Esophagus (tissue), 2 donors: ENCODE measurements around the gene EIF4G1. TPM values are rescaled to one million over a fixed set of nuclear protein-coding genes. Genes with fewer than 3 reads are reported as not detected.
A peak's percentile ranks its signal among the peaks of the same experiment; 100 is the strongest.
"Not testable (repeated sequence)": the region's sequence is repeated elsewhere in the genome, so short reads cannot be mapped to it uniquely, and the experiment has no call there.

Experiments used
- H3K27ac ChIP-seq, 2 donors: one replicate each; pipeline ENCODE4 v1.5.1; 2013; ENCODE audit warnings: low read depth in 2 of 2, mild to moderate bottlenecking in 2 of 2, inconsistent platforms in 1 of 2, low read length in 1 of 2, moderate library complexity in 1 of 2
- H3K27me3 ChIP-seq, 2 donors: one replicate each; pipeline ENCODE4 v1.6.1; 2013; ENCODE audit warnings: low read length in 2 of 2, control low read depth in 1 of 2, mild to moderate bottlenecking in 1 of 2; ENCODE audit not compliant: insufficient read depth in 2 of 2, control insufficient read depth in 1 of 2
- H3K36me3 ChIP-seq, 2 donors: one replicate each; pipeline ENCODE4 v1.6.1; 2013; ENCODE audit warnings: low read length in 1 of 2; ENCODE audit not compliant: control insufficient read depth in 2 of 2, insufficient read depth in 2 of 2
- H3K4me1 ChIP-seq, 2 donors: one replicate each; pipeline ENCODE4 v1.6.1; 2013; ENCODE audit warnings: low read length in 1 of 2; ENCODE audit not compliant: control insufficient read depth in 2 of 2, insufficient read depth in 2 of 2
- H3K4me3 ChIP-seq, 2 donors: one replicate each; pipeline ENCODE4 v1.5.1; 2013; ENCODE audit warnings: low read length in 2 of 2, mild to moderate bottlenecking in 2 of 2, low read depth in 1 of 2, moderate library complexity in 1 of 2
- H3K9me3 ChIP-seq, 2 donors: one replicate each; pipeline ENCODE4 v1.6.1; 2013; ENCODE audit warnings: mild to moderate bottlenecking in 2 of 2, low read depth in 1 of 2, low read length in 1 of 2, moderate library complexity in 1 of 2; ENCODE audit not compliant: control insufficient read depth in 2 of 2, insufficient read depth in 1 of 2
- WGBS, 2 donors: extraction: QIAGEN DNeasy Blood & Tissue Kit; methylation state at CpG; one replicate each; pipeline ENCODE4 v1.1.7; 2013; 5-methylcytosine and 5-hydroxymethylcytosine counted together
- polyA plus RNA-seq, 2 donors: library from polyadenylated mRNA; stranded (reverse); fragments of 200-250 nt; gene quantifications; one replicate each; pipeline ENCODE4 v1.2.3, GENCODE V29; 2013
- donor health status: healthy with polysubstance abuse.
- donor health status: Bipolar disorder and iron deficiency.

Gene EIF4G1
- polyA plus RNA-seq, 2 donors = 222 to 257 TPM

GRCh38 chr3:184337981-184338380, 23.6 kb downstream of the EIF4G1 start:
- Histone ChIP-seq H3K36me3 (peaks cover 5 to 23% of the 10 kb centered on the region in 2 donors), H3K4me1 (peaks cover 2 to 27% of the 10 kb centered on the region in 2 donors), H3K27ac (peak overlapping the region; percentile 98 to 99), H3K9me3 (peaks cover 0 to under 1% of the 10 kb centered on the region in 2 donors), H3K27me3 (no peaks in the 10 kb centered on the region), H3K4me3 (no peak overlapping the region)
- 56 to 65% methylated on average over 7 of the region's 7 CpGs for WGBS, 2 donors

- Histone ChIP-seq H3K36me3 (peaks cover 5 to 21% of the 10 kb centered on the region in 2 donors), H3K27me3 (no peaks in the 10 kb centered on the region), H3K27ac (peak overlapping the region; percentile 98 to 99), H3K4me1 (peaks cover 2 to 27% of the 10 kb centered on the region in 2 donors), H3K4me3 (no peak overlapping the region), H3K9me3 (peaks cover 0 to 2% of the 10 kb centered on the region in 2 donors)
- 13 to 18% methylated on average over 36 to 37 of the region's 37 CpGs for WGBS, 2 donors
These were observed 24.1 kb downstream of the EIF4G1 start for GRCh38 chr3:184338511-184338945.

GRCh38 chr3:184339001-184339400, 24.6 kb downstream of the EIF4G1 start:
- no peaks in the 10 kb centered on the region for H3K27me3 ChIP-seq
- WGBS, 2 donors = 34 to 54% methylated on average over 8 of the region's 8 CpGs
- peaks cover 2 to 27% of the 10 kb centered on the region in 2 donors for H3K4me1 ChIP-seq
- H3K36me3 ChIP-seq = peaks cover 5 to 18% of the 10 kb centered on the region in 2 donors
- H3K9me3 ChIP-seq = peaks cover 0 to 2% of the 10 kb centered on the region in 2 donors
- H3K27ac ChIP-seq = peak overlapping the region; percentile 98 to 99
- H3K4me3 ChIP-seq = no peak overlapping the region

GRCh38 chr3:184339451-184340135, 25.2 kb downstream of the EIF4G1 start:
- not testable (repeated sequence) for H3K9me3 ChIP-seq, H3K4me3 ChIP-seq, H3K27me3 ChIP-seq
- Histone ChIP-seq H3K4me1 (peaks cover 2 to 26% of the 10 kb centered on the region in 2 donors), H3K27ac (peak overlapping the region; percentile 98 to 99), H3K36me3 (peaks cover 5 to 16% of the 10 kb centered on the region in 2 donors)
- 54 to 75% methylated on average over 19 of the region's 19 CpGs for WGBS, 2 donors

GRCh38 chr3:184341925-184342324, 27.5 kb downstream of the EIF4G1 start:
- 54 to 55% methylated on average over 7 of the region's 7 CpGs for WGBS, 2 donors
- H3K27me3 ChIP-seq = no peaks in the 10 kb centered on the region
- peaks cover 0 to 18% of the 10 kb centered on the region in 2 donors for H3K36me3 ChIP-seq
- H3K27ac ChIP-seq = peak overlapping the region in 1 of 2 donors; percentile 11
- peaks cover 0 to 29% of the 10 kb centered on the region in 2 donors for H3K4me1 ChIP-seq
- no peak overlapping the region for H3K4me3 ChIP-seq
- H3K9me3 ChIP-seq = peaks cover 0 to 2% of the 10 kb centered on the region in 2 donors

- WGBS, 2 donors = 53 to 70% methylated on average over 5 of the region's 5 CpGs
- H3K36me3 ChIP-seq = peaks cover 0 to 18% of the 10 kb centered on the region in 2 donors
- peaks cover 0 to 2% of the 10 kb centered on the region in 2 donors for H3K9me3 ChIP-seq
- no peak overlapping the region for H3K27ac ChIP-seq
- no peaks in the 10 kb centered on the region for H3K27me3 ChIP-seq
- H3K4me3 ChIP-seq = no peak overlapping the region
- H3K4me1 ChIP-seq = peaks cover 0 to 23% of the 10 kb centered on the region in 2 donors
These were observed 28.9 kb downstream of the EIF4G1 start for GRCh38 chr3:184343200-184343876.

DNA sequence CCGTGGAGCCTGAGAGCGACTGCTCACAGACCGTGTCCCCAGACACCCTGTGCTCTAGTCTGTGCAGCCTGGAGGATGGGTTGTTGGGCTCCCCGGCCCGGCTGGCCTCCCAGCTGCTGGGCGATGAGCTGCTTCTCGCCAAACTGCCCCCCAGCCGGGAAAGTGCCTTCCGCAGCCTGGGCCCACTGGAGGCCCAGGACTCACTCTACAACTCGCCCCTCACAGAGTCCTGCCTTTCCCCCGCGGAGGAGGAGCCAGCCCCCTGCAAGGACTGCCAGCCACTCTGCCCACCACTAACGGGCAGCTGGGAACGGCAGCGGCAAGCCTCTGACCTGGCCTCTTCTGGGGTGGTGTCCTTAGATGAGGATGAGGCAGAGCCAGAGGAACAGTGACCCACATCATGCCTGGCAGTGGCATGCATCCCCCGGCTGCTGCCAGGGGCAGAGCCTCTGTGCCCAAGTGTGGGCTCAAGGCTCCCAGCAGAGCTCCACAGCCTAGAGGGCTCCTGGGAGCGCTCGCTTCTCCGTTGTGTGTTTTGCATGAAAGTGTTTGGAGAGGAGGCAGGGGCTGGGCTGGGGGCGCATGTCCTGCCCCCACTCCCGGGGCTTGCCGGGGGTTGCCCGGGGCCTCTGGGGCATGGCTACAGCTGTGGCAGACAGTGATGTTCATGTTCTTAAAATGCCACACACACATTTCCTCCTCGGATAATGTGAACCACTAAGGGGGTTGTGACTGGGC, 30.3 kb downstream of the EIF4G1 start:
- Histone ChIP-seq H3K27me3 (no peaks in the 10 kb centered on the region), H3K27ac (no peak overlapping the region), H3K9me3 (peaks cover 0 to 2% of the 10 kb centered on the region in 2 donors), H3K4me1 (peaks cover 0 to 17% of the 10 kb centered on the region in 2 donors), H3K4me3 (no peak overlapping the region), H3K36me3 (peaks cover 0 to 18% of the 10 kb centered on the region in 2 donors)
- 81 to 84% methylated on average over 24 of the region's 24 CpGs for WGBS, 2 donors

- peak overlapping the region in 1 of 2 donors; percentile 70 for H3K27ac ChIP-seq
- H3K9me3 ChIP-seq = peaks cover 0 to 2% of the 10 kb centered on the region in 2 donors
These were observed 31.1 kb downstream of the EIF4G1 start for GRCh38 chr3:184345317-184346144.

More at GRCh38 chr3:184345317-184346144, 31.1 kb downstream of the EIF4G1 start:
- H3K4me3 ChIP-seq = no peak overlapping the region
- peaks cover 0 to 17% of the 10 kb centered on the region in 2 donors for H3K4me1 ChIP-seq
- WGBS, 2 donors = 51 to 52% methylated on average over 14 of the region's 14 CpGs
- H3K36me3 ChIP-seq = peaks cover 0 to 18% of the 10 kb centered on the region in 2 donors
- no peaks in the 10 kb centered on the region for H3K27me3 ChIP-seq
